Rectal smooth muscle tissue (tissue), 1 donor: ENCODE data around the gene TBC1D19.

Experiments used
- H3K27ac ChIP-seq: one replicate; pipeline ENCODE4 v1.7.0; 2013; ENCODE audit warnings: low read depth, low read length, inconsistent platforms
- H3K27me3 ChIP-seq: one replicate; pipeline ENCODE4 v1.7.0; 2013; ENCODE audit warnings: low read length; ENCODE audit not compliant: control insufficient read depth, insufficient read depth
- H3K36me3 ChIP-seq: one replicate; pipeline ENCODE4 v1.7.0; 2013; ENCODE audit warnings: low read length; ENCODE audit not compliant: control insufficient read depth, insufficient read depth
- H3K4me1 ChIP-seq: one replicate; pipeline ENCODE4 v1.7.0; 2013; ENCODE audit warnings: low read length; ENCODE audit not compliant: control insufficient read depth, insufficient read depth
- H3K4me3 ChIP-seq: one replicate; pipeline ENCODE4 v1.7.0; 2013; ENCODE audit warnings: low read length
- H3K9ac ChIP-seq: one replicate; pipeline ENCODE4 v1.7.0; 2013; ENCODE audit warnings: low read length

The TBC1D19 gene

DNA sequence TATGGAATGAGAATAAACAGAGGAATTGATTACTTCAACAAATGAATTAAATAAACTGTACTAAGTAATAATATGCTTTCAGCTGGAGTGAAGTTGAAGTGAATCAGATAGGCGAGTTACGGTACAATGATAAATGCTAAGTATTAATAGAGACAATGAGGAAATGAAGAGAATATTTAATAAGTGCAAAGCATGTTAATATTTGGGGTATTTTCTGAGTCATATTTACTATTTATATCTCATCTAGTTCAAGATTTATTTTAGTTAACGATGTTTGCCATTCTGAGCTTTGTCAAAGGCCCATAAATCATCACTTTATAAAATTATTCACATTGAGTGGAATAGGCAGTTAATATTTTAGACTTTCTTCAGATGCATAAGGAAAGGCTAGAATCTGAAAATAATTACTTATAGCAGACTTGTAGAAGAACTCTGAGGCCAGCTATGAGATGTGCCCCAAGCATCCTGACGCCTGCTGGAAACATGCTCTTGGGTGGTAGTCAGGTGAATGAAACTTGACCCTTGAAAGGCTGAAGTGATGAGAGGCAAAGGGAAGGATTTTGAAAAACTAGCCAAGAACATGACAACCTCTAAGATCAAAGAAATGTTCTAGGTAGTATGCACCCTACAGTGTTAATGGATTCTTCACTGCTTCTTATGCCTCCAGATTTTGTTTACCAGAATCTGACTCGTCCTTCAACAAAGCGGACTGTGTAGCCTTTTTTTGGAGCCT is 142.9 kb downstream of the TBC1D19 start:
- Histone ChIP-seq H3K4me3 (no peak overlapping the region), H3K27ac (no peak overlapping the region), H3K4me1 (no peaks in the 10 kb centered on the region), H3K9ac (no peak overlapping the region), H3K36me3 (no peaks in the 10 kb centered on the region), H3K27me3 (no peaks in the 10 kb centered on the region)

- Histone ChIP-seq H3K27me3 (no peaks in the 10 kb centered on the region), H3K27ac (no peak overlapping the region), H3K4me3 (no peak overlapping the region), H3K9ac (no peak overlapping the region), H3K4me1 (no peaks in the 10 kb centered on the region), H3K36me3 (no peaks in the 10 kb centered on the region)
These were observed 144.0 kb downstream of the TBC1D19 start for GRCh38 chr4:26727844-26728243.

DNA sequence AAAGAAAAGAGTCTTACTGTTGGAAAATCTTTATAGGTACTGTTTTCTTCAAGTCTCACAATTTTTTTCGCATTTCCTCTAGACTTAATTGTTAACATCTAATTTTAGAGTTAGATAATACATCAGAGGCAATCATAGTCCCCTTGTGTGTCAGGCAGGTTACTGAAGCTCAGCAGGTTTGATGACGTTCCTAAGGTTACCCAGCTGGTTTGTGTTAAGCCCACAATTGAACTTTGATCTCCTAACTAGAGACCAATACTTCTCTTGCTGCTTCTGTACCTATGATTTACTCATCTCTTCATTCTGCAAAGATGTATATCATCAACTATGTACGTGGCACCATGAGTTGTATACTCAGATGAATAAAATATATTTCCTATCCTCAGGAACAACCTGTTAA is 145.1 kb downstream of the TBC1D19 start:
- Histone ChIP-seq H3K4me3 (no peak overlapping the region), H3K27ac (no peak overlapping the region), H3K9ac (no peak overlapping the region), H3K27me3 (no peaks in the 10 kb centered on the region), H3K4me1 (no peaks in the 10 kb centered on the region), H3K36me3 (no peaks in the 10 kb centered on the region)

DNA sequence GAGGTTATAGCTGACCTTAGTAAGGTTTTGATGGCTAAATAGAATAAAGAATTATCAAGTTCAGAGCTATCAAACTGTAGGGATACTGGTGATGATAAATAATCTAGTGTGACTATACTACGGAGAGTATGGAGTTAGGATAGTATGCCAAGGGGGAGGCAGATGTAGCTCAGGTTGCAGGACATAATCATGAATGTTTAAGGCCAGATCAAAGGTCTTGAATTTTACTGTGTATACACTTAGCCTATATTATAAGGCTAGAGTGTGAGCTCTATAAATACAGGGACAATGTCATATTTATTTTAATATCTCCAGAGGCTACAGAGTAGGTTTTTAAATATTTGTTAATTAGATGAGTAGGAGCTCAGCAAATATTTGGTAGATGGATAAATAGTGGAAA is 145.7 kb downstream of the TBC1D19 start:
- Histone ChIP-seq H3K9ac (no peak overlapping the region), H3K36me3 (no peaks in the 10 kb centered on the region), H3K4me1 (no peaks in the 10 kb centered on the region), H3K27ac (no peak overlapping the region), H3K4me3 (no peak overlapping the region), H3K27me3 (no peaks in the 10 kb centered on the region)

DNA sequence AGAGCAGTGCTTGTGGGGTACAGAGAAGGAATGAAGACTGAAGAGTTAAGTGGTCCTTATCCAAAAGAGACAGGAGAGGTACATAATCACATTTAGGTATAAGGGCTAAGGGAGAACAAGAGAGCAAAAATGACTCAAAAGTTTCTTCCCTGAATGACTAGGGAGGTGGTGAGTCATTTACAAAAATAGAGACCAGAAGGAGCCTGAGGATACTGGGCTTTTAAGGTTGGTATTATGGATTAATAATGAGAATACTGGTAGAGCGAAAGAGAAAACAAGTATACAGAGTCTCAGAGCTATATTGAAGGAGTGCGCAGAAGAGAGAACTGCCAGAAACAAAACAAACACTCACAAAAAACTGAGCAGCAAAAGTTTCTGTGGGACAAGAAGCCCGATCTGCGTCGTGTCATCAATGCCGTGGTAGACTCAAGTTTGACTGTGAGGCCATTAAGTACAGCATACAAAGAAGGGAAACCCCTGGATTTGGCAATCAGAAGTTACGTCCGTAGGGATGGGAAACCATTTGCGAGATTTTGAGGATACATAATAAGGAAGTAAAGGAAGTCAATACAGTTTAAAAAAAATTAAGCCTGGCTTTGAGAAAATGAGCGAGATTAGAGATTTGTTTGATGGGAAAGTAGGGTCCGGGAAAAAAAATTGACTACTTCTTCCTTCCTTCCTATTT is 147.6 kb downstream of the TBC1D19 start:
- no peaks in the 10 kb centered on the region for H3K36me3 ChIP-seq
- H3K4me1 ChIP-seq, result no peaks in the 10 kb centered on the region
- no peak overlapping the region for H3K4me3 ChIP-seq
- no peaks in the 10 kb centered on the region for H3K27me3 ChIP-seq
- H3K27ac ChIP-seq, result no peak overlapping the region
- no peak overlapping the region for H3K9ac ChIP-seq

DNA sequence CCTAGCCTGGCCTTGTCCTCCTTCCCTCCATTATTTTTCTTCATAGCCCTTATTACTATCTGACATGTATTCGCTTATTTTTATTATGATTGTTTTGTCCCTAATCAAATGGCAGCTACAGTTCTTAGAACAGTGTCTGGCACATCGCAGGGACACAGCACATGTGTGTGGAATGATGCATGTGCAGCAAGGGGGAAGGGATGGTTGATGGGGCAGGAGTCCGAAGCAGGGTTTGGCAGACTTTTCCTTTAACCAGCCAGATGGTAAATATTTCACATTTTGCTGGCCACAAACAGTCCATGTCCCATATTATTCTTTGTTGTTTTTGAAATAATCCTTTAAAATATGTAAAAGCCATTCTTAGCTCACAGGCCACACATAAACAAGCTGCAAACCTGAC is 148.5 kb downstream of the TBC1D19 start:
- no peak overlapping the region for H3K27ac ChIP-seq

DNA sequence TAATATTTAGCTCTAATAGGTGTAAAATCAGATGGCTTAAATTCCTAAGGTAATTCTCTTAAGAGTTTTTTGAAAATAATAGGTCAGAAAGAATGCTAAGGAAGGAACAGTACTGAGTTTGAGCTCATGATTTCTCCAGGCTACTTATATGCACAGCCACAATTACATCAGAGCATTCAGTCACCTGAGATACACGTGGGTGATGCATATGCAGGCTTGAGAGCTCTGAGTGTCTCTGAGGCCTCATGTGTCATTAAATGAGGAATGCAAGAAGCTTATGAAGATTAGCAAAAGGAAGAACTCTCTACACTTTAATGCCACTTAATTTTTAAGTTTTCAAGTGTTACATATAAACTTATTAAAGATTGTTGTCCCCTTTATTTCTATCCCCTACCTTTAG is 152.7 kb downstream of the TBC1D19 start:
- Histone ChIP-seq H3K36me3 (no peaks in the 10 kb centered on the region), H3K27me3 (no peaks in the 10 kb centered on the region), H3K4me1 (no peaks in the 10 kb centered on the region), H3K9ac (no peak overlapping the region), H3K27ac (no peak overlapping the region), H3K4me3 (no peak overlapping the region)

More for the DNA sequence above, 148.5 kb downstream of the TBC1D19 start:
- Histone ChIP-seq H3K27me3 (no peaks in the 10 kb centered on the region), H3K9ac (no peak overlapping the region), H3K4me1 (no peaks in the 10 kb centered on the region), H3K4me3 (no peak overlapping the region), H3K36me3 (no peaks in the 10 kb centered on the region)

- Histone ChIP-seq H3K27me3 (no peaks in the 10 kb centered on the region), H3K4me1 (no peaks in the 10 kb centered on the region), H3K27ac (no peak overlapping the region), H3K36me3 (no peaks in the 10 kb centered on the region), H3K9ac (no peak overlapping the region), H3K4me3 (no peak overlapping the region)
These were observed 153.5 kb downstream of the TBC1D19 start for GRCh38 chr4:26737385-26737784.

GRCh38 chr4:26741491-26741871 is 157.6 kb downstream of the TBC1D19 start:
- H3K27me3 ChIP-seq, result no peaks in the 10 kb centered on the region
- no peaks in the 10 kb centered on the region for H3K4me1 ChIP-seq
- H3K9ac ChIP-seq, result no peak overlapping the region
- H3K36me3 ChIP-seq, result no peaks in the 10 kb centered on the region
- no peak overlapping the region for H3K4me3 ChIP-seq
- no peak overlapping the region for H3K27ac ChIP-seq

DNA sequence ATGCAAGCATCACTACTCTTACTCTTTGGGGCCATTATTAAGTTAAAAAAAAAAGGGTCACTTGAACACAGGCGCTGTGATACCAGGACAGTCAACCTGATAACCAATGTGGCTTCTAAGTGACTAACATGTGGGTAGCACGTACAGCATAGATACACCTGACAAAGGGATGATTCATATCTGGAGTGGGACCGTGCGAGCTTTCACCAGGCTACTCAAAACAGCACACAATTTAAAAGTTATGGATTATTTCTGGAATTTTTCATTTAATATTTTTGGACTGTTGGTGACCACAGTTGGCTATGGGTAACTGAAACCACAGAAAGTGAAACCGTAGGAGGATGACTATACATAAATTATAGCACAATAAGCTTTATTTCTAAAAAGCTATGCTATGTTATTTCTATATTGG is 162.9 kb downstream of the TBC1D19 start:
- no peaks in the 10 kb centered on the region for H3K27me3 ChIP-seq
- H3K9ac ChIP-seq, result no peak overlapping the region
- H3K4me3 ChIP-seq, result no peak overlapping the region
- H3K36me3 ChIP-seq, result no peaks in the 10 kb centered on the region
- no peaks in the 10 kb centered on the region for H3K4me1 ChIP-seq
- H3K27ac ChIP-seq, result no peak overlapping the region

GRCh38 chr4:26748811-26749210 is 164.9 kb downstream of the TBC1D19 start:
- Histone ChIP-seq H3K4me3 (no peak overlapping the region), H3K4me1 (no peaks in the 10 kb centered on the region), H3K27me3 (no peaks in the 10 kb centered on the region), H3K36me3 (no peaks in the 10 kb centered on the region), H3K27ac (no peak overlapping the region), H3K9ac (no peak overlapping the region)

DNA sequence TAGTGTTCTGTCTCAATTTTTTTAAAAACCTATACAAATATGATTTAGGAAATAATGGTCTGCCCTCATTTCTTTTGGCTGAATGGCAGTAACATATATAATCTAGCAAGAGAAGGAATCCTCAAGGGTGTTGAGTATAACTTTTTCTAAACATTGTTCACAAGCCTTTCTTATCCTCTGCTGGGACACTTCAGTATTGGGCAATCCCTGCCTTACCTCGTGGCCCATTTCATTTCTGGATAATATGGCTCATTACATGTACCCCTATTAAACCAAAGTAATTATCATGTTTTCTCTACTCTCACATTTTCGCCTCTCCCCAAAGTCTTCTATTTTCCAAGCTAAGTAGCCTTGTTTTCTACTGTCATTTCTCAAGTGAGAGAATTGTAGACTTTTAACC is 166.0 kb downstream of the TBC1D19 start:
- Histone ChIP-seq H3K4me3 (no peak overlapping the region), H3K4me1 (no peaks in the 10 kb centered on the region), H3K27me3 (no peaks in the 10 kb centered on the region), H3K36me3 (no peaks in the 10 kb centered on the region), H3K27ac (no peak overlapping the region), H3K9ac (no peak overlapping the region)

GRCh38 chr4:26751004-26751403 is 167.1 kb downstream of the TBC1D19 start:
- Histone ChIP-seq H3K4me3 (no peak overlapping the region), H3K36me3 (no peaks in the 10 kb centered on the region), H3K27ac (no peak overlapping the region), H3K9ac (no peak overlapping the region), H3K27me3 (no peaks in the 10 kb centered on the region), H3K4me1 (no peaks in the 10 kb centered on the region)
